Natural killer cell (primary cell): ENCODE measurements around the gene EPHB2. TPM values are rescaled to one million over a fixed set of nuclear protein-coding genes. Genes with fewer than 3 reads are reported as not detected.

ENCODE experiments used
- ATAC-seq, 3 donors: fragments of 150-1000 bp in 2 of 3; fragments of 200-7000 bp in 1 of 3; cut with Tn5 transposase; 1 replicate in 1 of 3; 2 replicates in 2 of 3; pipeline ENCODE4 v1.10.0; 2021; ENCODE audit warnings: mild to moderate bottlenecking in 2 of 3, moderate library complexity in 2 of 3
- DNase-seq, 2 donors: peaks; one replicate each; pipeline versions ENCODE4 v3.0.0 to v3.0.0-alpha.2; 2013 to 2021; ENCODE audit warnings: mixed read lengths in 1 of 2
- H3K27ac ChIP-seq: one replicate; pipeline ENCODE4 v1.5.1; 2013; ENCODE audit warnings: mild to moderate bottlenecking, low read length
- H3K27me3 ChIP-seq: one replicate; pipeline ENCODE4 v1.6.1; 2013; ENCODE audit warnings: low read length; ENCODE audit not compliant: control insufficient read depth, insufficient read depth
- H3K36me3 ChIP-seq: one replicate; pipeline ENCODE4 v1.6.1; 2013; ENCODE audit warnings: low read length; ENCODE audit not compliant: control insufficient read depth, insufficient read depth
- H3K4me1 ChIP-seq: one replicate; pipeline ENCODE4 v1.6.1; 2013; ENCODE audit warnings: low read length; ENCODE audit not compliant: control insufficient read depth, insufficient read depth
- H3K4me3 ChIP-seq: one replicate; pipeline ENCODE4 v1.5.1; 2013; ENCODE audit warnings: low read length
- H3K9me3 ChIP-seq: one replicate; pipeline ENCODE4 v1.6.1; 2013; ENCODE audit warnings: low read length; ENCODE audit not compliant: control insufficient read depth, insufficient read depth
- H3K27ac Mint-ChIP-seq, 2 donors: one replicate each; pipeline ENCODE4 v1.8.0; 2022; ENCODE audit warnings: mild to moderate bottlenecking in 2 of 2, mixed read lengths in 2 of 2, moderate library complexity in 1 of 2
- H3K27me3 Mint-ChIP-seq, 2 donors: one replicate each; pipeline ENCODE4 v1.8.0; 2022; ENCODE audit warnings: low read depth in 2 of 2, mixed read lengths in 2 of 2
- H3K36me3 Mint-ChIP-seq: one replicate; pipeline ENCODE4 v1.8.0; 2022; ENCODE audit warnings: mixed read lengths
- H3K4me1 Mint-ChIP-seq, 2 donors: one replicate each; pipeline ENCODE4 v1.8.0; 2022; ENCODE audit warnings: mixed read lengths in 2 of 2
- H3K4me3 Mint-ChIP-seq: one replicate; pipeline ENCODE4 v1.8.0; 2022; ENCODE audit warnings: mild to moderate bottlenecking, moderate library complexity, mixed read lengths
- H3K9me3 Mint-ChIP-seq, 2 donors: one replicate each; pipeline ENCODE4 v1.8.0; 2022; ENCODE audit warnings: mixed read lengths in 2 of 2
- WGBS: methylation state at CpG from one replicate; pipeline ENCODE4 v1.1.7; 2013; ENCODE audit warnings: missing lambda C conversion rate; ENCODE audit not compliant: insufficient coverage; 5-methylcytosine and 5-hydroxymethylcytosine counted together
- intact Hi-C: fragments of 100-400 bp; cut with micrococcal nuclease; formaldehyde crosslinking; loops from one replicate; pipeline ENCODE4 v1.14.2; 2022
- total RNA-seq, 4 donors: library from RNA; stranded (reverse); fragments of 120-200 nt in 1 of 4; gene quantifications; one replicate each; pipeline versions ENCODE4 v1.2.3 to v1.2.4, GENCODE V29; 2013 to 2022
- TF ChIP-seq, protein P1 (sequence below): fragments of 200-600 bp; IDR thresholded peaks from one replicate; pipeline ENCODE4 v1.8.0; 2022; ENCODE audit warnings: antibody characterized with exemption

The EPHB2 gene
- total RNA-seq, 3 donors from 2014 or later (not counting 1 experiment from before 2014, with no cell fraction given), result 0.14 to 0.23 TPM; not detected in 1

DNA sequence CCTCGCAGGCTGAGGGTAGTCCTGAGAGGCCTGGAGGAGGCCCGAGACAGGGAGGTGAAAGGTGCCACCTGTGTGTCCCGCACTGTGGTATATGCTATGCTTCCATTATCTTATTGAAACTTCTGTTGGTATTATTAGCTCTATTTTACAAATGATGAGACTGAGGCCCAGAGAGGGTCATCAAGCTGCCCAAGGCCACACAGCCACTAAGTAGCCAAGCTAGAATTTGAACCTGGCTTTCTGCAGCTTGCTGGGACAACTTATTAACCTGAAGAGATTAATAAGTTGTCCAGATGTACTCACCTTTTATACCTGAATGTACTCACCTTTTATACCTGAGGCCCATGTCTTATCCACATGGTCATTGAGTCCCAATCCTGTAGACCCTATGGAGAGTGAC, 83.0 kb downstream of the EPHB2 start:
- no peak overlapping the region for H3K4me3 ChIP-seq
- no peak for ATAC-seq
- H3K4me1 Mint-ChIP-seq, result no peaks in the 10 kb centered on the region

GRCh38 chr1:22794647-22795365, 84.2 kb downstream of the EPHB2 start:
- TF ChIP-seq, protein P1, sequence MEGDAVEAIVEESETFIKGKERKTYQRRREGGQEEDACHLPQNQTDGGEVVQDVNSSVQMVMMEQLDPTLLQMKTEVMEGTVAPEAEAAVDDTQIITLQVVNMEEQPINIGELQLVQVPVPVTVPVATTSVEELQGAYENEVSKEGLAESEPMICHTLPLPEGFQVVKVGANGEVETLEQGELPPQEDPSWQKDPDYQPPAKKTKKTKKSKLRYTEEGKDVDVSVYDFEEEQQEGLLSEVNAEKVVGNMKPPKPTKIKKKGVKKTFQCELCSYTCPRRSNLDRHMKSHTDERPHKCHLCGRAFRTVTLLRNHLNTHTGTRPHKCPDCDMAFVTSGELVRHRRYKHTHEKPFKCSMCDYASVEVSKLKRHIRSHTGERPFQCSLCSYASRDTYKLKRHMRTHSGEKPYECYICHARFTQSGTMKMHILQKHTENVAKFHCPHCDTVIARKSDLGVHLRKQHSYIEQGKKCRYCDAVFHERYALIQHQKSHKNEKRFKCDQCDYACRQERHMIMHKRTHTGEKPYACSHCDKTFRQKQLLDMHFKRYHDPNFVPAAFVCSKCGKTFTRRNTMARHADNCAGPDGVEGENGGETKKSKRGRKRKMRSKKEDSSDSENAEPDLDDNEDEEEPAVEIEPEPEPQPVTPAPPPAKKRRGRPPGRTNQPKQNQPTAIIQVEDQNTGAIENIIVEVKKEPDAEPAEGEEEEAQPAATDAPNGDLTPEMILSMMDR, result no peak

More for the DNA sequence above, 83.0 kb downstream of the EPHB2 start:
- no peak overlapping the region for H3K27ac Mint-ChIP-seq
- TF ChIP-seq, protein P1, result no peak
- Histone ChIP-seq H3K4me1 (no peaks in the 10 kb centered on the region), H3K27me3 (no peaks in the 10 kb centered on the region), H3K27ac (no peak overlapping the region), H3K36me3 (no peaks in the 10 kb centered on the region), H3K9me3 (no peaks in the 10 kb centered on the region)
- H3K9me3 Mint-ChIP-seq, result no peaks in the 10 kb centered on the region
- H3K36me3 Mint-ChIP-seq, result no peaks in the 10 kb centered on the region
- 95% methylated on average over 3 of the region's 3 CpGs for WGBS
- no peak for DNase-seq
- intact Hi-C loops, result no loop called here
- peaks cover 0 to 3% of the 10 kb centered on the region in 2 donors for H3K27me3 Mint-ChIP-seq
- no peak overlapping the region for H3K4me3 Mint-ChIP-seq

GRCh38 chr1:22795366-22795714, 84.7 kb downstream of the EPHB2 start:
- no peak for ATAC-seq
- no peak overlapping the region for H3K27ac ChIP-seq
- Mint-ChIP-seq H3K27ac (no peak overlapping the region), H3K9me3 (no peaks in the 10 kb centered on the region), H3K36me3 (no peaks in the 10 kb centered on the region), H3K27me3 (peaks cover 0 to 3% of the 10 kb centered on the region in 2 donors), H3K4me3 (no peak overlapping the region), H3K4me1 (no peaks in the 10 kb centered on the region)
- TF ChIP-seq, protein P1, result no peak
- 89% methylated on average over 3 of the region's 4 CpGs for WGBS
- H3K9me3 ChIP-seq, result no peaks in the 10 kb centered on the region
- H3K4me1 ChIP-seq, result no peaks in the 10 kb centered on the region
- no peaks in the 10 kb centered on the region for H3K27me3 ChIP-seq
- no peaks in the 10 kb centered on the region for H3K36me3 ChIP-seq
- H3K4me3 ChIP-seq, result no peak overlapping the region
- no peak for DNase-seq
- intact Hi-C loops, result no loop called here

More at GRCh38 chr1:22794647-22795365, 84.2 kb downstream of the EPHB2 start:
- H3K36me3 ChIP-seq, result no peaks in the 10 kb centered on the region
- Mint-ChIP-seq H3K9me3 (no peaks in the 10 kb centered on the region), H3K27ac (no peak overlapping the region), H3K4me1 (no peaks in the 10 kb centered on the region), H3K4me3 (no peak overlapping the region), H3K27me3 (peaks cover 0 to 3% of the 10 kb centered on the region in 2 donors), H3K36me3 (no peaks in the 10 kb centered on the region)
- H3K4me1 ChIP-seq, result no peaks in the 10 kb centered on the region
- H3K27ac ChIP-seq, result no peak overlapping the region
- ATAC-seq, result no peak
- no peak overlapping the region for H3K4me3 ChIP-seq
- intact Hi-C loops, result no loop called here
- DNase-seq, result no peak
- H3K9me3 ChIP-seq, result no peaks in the 10 kb centered on the region
- no peaks in the 10 kb centered on the region for H3K27me3 ChIP-seq
- WGBS, result 68% methylated on average over 7 of the region's 8 CpGs

GRCh38 chr1:22796642-22797041, 86.0 kb downstream of the EPHB2 start:
- no peak overlapping the region for H3K4me3 ChIP-seq
- H3K4me3 Mint-ChIP-seq, result no peak overlapping the region
- H3K4me1 ChIP-seq, result no peaks in the 10 kb centered on the region
- no peaks in the 10 kb centered on the region for H3K4me1 Mint-ChIP-seq
- no peaks in the 10 kb centered on the region for H3K36me3 Mint-ChIP-seq
- H3K27me3 ChIP-seq, result no peaks in the 10 kb centered on the region
- TF ChIP-seq, protein P1, result no peak
- intact Hi-C loops, result no loop called here
- no peak overlapping the region for H3K27ac Mint-ChIP-seq
- no peak for ATAC-seq
- H3K27ac ChIP-seq, result no peak overlapping the region
- H3K36me3 ChIP-seq, result no peaks in the 10 kb centered on the region
- no peak for DNase-seq
- H3K9me3 ChIP-seq, result no peaks in the 10 kb centered on the region
- WGBS, result 93% methylated on average over 4 of the region's 4 CpGs
- no peaks in the 10 kb centered on the region for H3K9me3 Mint-ChIP-seq
- peaks cover 0 to 3% of the 10 kb centered on the region in 2 donors for H3K27me3 Mint-ChIP-seq
